ENCODE results near the gene STAT3. TPM values are rescaled to one million over a fixed set of nuclear protein-coding genes. Genes with fewer than 3 reads are reported as not detected.

The STAT3 gene
- total RNA-seq (108 and 124 TPM in 2 replicates), polyA plus RNA-seq (48.2 and 59.1 TPM in 2 replicates), polyA minus RNA-seq (130 and 144 TPM in 2 replicates), Bru-seq, nascent RNA (percentile 81 among the genes with signal in this experiment), BruChase-seq, experiment 1, labeled RNA remaining after a 6-hour chase (percentile 93 among the genes with signal in this experiment), BruChase-seq, experiment 2, labeled RNA remaining after a 2-hour chase (percentile 89 among the genes with signal in this experiment)
- 53.0 and 53.1 TPM in 2 replicates for polyA plus RNA-seq (2011; cell fraction: cytosol; rRNA removed)
- polyA plus RNA-seq (2011; cell fraction: nucleus; rRNA removed): 102 and 117 TPM in 2 replicates
- polyA plus RNA-seq (2012): 74.6 and 78.3 TPM in 2 replicates
- polyA minus RNA-seq (2011; cell fraction: cytosol; rRNA and poly(A)+ RNA removed): 55.0 TPM
- 64.6 and 75.9 TPM in 2 replicates for polyA minus RNA-seq (2011; cell fraction: nucleus; rRNA and poly(A)+ RNA removed)
- long read RNA-seq, full-length matches to known transcripts: 66 of 143 reads
- long read RNA-seq, partial matches to known transcripts: 12 of 143 reads
- long read RNA-seq, other reads (novel, unspliced or antisense): 65 of 143 reads

DNA sequence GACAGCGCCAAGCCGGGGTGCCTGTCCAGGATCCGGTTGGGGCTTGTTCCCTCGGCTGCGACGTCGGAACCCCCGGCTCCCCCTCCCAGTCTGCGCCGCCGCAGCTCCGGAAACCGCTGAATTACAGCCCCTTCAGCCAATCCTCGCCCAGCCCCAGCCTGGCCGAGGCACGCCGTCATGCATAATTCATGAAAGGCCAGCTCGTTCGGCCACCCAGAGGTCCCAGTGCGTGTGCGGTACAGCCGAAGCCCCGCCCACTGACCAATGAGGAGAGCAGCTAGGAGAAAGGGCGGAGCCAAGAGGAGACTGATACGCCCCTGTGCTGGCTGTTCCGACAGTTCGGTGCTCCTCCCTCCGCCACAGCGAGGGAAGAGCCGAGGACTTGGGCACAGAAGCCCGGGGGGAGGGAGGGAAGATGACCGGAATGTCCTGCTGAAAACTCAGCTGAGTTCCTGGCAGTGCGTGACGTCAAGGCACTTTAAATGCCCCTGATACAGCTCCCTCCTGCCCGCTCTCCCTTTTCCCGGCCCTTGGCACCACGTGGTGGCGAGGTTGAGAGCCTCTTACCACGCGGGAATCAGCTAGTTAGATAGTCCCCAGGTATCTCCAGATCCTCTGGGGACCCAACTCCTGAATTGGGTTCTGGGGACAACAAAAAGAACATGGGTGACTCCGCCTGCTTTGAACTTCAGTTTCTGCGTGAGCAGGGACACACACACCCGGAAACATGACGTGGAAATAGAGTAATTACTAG, at the start of gene STAT3:
TSS of gene STAT3 (minus strand) at position 62 of the 754 bp plus-strand sequence. CDS start 39,926 bp downstream, outside the sequence.
- BruUV-seq (replicated peaks): no TSS peak
- dilution Hi-C loops (cut with MboI; ENCODE audit: extremely low pct_ligation_motif_present, low sequenced_read_pairs) (no loop called here), intact Hi-C loops (cut with micrococcal nuclease) (loop anchor here (1.0 to 5.0 kb wide), 5 partner anchors 19 to 129 kb away; partner anchors contain the start of gene CAVIN1)
- no peaks in the 10 kb centered on the region for H3K9me1 ChIP-seq (replicated peaks; ENCODE audit: control insufficient read depth, extremely low read depth, insufficient read depth, low read length)
- peak within 1 kb of the TSS; percentile 98 for H3K4me2 ChIP-seq (ENCODE audit: insufficient read depth, low read length)
- H3K27ac ChIP-seq (ENCODE audit: insufficient read depth, low read depth, low read length): peak within 1 kb of the TSS; percentile 98
- CTCF ChIA-PET: interaction anchor here (0.5 to 2.0 kb wide), 24 partner anchors 9 to 139 kb away, joined by 3 to 30 read pairs (median 4); partner anchors contain the start of gene CAVIN1
- H3K9me3 ChIP-seq (replicated peaks; ENCODE audit: control insufficient read depth, insufficient read depth, low read length): no peaks in the 10 kb centered on the region
- TF ChIP-seq POLR2A (IDR thresholded peaks at IDR 0.05; ENCODE audit: low read depth, low read length) (peak; percentile 84), POLR2AphosphoS5 (IDR thresholded peaks at IDR 0.05; ENCODE audit: insufficient read depth, low read depth, low read length) (peak; percentile 68), JUN (IDR thresholded peaks at IDR 0.05; ENCODE audit: borderline replicate concordance, insufficient read depth, insufficient read length, low read depth) (peak; percentile 23), EZH2 (IDR thresholded peaks at IDR 0.05; ENCODE audit: borderline replicate concordance, low read depth, low read length, severe bottlenecking) (no peak), FOS (IDR thresholded peaks at IDR 0.05; ENCODE audit: borderline replicate concordance, insufficient read depth, low read length) (no peak), GATA2 (IDR thresholded peaks at IDR 0.05; ENCODE audit: insufficient read depth, insufficient read length, low read depth, low read length) (no peak), MYC (IDR thresholded peaks at IDR 0.05; ENCODE audit: low read depth, low read length) (peak; percentile 73)
- TF ChIP-seq, protein P1, sequence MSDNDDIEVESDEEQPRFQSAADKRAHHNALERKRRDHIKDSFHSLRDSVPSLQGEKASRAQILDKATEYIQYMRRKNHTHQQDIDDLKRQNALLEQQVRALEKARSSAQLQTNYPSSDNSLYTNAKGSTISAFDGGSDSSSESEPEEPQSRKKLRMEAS (IDR thresholded peaks at IDR 0.05; ENCODE audit: insufficient read depth, insufficient read length): peak; percentile 94
- TF ChIP-seq, protein P2, sequence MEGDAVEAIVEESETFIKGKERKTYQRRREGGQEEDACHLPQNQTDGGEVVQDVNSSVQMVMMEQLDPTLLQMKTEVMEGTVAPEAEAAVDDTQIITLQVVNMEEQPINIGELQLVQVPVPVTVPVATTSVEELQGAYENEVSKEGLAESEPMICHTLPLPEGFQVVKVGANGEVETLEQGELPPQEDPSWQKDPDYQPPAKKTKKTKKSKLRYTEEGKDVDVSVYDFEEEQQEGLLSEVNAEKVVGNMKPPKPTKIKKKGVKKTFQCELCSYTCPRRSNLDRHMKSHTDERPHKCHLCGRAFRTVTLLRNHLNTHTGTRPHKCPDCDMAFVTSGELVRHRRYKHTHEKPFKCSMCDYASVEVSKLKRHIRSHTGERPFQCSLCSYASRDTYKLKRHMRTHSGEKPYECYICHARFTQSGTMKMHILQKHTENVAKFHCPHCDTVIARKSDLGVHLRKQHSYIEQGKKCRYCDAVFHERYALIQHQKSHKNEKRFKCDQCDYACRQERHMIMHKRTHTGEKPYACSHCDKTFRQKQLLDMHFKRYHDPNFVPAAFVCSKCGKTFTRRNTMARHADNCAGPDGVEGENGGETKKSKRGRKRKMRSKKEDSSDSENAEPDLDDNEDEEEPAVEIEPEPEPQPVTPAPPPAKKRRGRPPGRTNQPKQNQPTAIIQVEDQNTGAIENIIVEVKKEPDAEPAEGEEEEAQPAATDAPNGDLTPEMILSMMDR (IDR thresholded peaks at IDR 0.05; ENCODE audit: extremely low read depth in 1 of 2, insufficient read depth in 1 of 2, low read depth in 1 of 2, low read length in 2 of 2): no peak
- DNase-seq (ENCODE audit: low read depth, low spot score) (peak; percentile 100), FAIRE-seq (peak; percentile 98)
- peak within 1 kb of the TSS; percentile 84 for H2AFZ ChIP-seq (ENCODE audit: low read depth, low read length)
- peaks cover 39% of the 10 kb centered on the region for H3K79me2 ChIP-seq (ENCODE audit: control insufficient read depth, insufficient read depth, low read length)
- H3K4me1 ChIP-seq (ENCODE audit: control insufficient read depth, extremely low read depth, insufficient read depth, low read length): peaks cover 21% of the 10 kb centered on the region
- peak within 1 kb of the TSS; percentile 41 to 89 (median 55) for H3K4me3 ChIP-seq (replicated peaks in 1 of 3; ENCODE audit: insufficient read depth in 1 of 3, low read depth in 1 of 3, low read length in 3 of 3)
- POLR2A ChIA-PET: interaction anchor here (0.9 to 1.6 kb wide), 9 partner anchors 8 to 131 kb away, joined by 3 to 14 read pairs (median 5); partner anchors contain the start of gene CAVIN1
- H3K36me3 ChIP-seq (ENCODE audit: control insufficient read depth in 2 of 2, extremely low read depth in 1 of 2, insufficient read depth in 2 of 2, low read length in 2 of 2): no peaks in the 10 kb centered on the region
- H3K9ac ChIP-seq (replicated peaks; ENCODE audit: extremely low read depth, insufficient read depth, low read length): peak within 1 kb of the TSS; percentile 85
- H3K27me3 ChIP-seq (ENCODE audit: control insufficient read depth in 2 of 2, insufficient read depth in 2 of 2, low read length in 2 of 2): no peaks in the 10 kb centered on the region
- H4K20me1 ChIP-seq (replicated peaks; ENCODE audit: control insufficient read depth, extremely low read depth, insufficient read depth, low read length): peaks cover 5% of the 10 kb centered on the region
